GM18519 (cell line): ENCODE data around the gene ECSIT.
A peak's percentile ranks its signal among the peaks of the same experiment; 100 is the strongest.

Source experiments
- ATAC-seq: cut with Tn5 transposase; IDR thresholded peaks from one replicate; pipeline ENCODE4 v1.9.1; 2021; ENCODE audit warnings: mild to moderate bottlenecking, moderate library complexity; ENCODE audit not compliant: unreplicated experiment, low FRiP score

Gene ECSIT

DNA sequence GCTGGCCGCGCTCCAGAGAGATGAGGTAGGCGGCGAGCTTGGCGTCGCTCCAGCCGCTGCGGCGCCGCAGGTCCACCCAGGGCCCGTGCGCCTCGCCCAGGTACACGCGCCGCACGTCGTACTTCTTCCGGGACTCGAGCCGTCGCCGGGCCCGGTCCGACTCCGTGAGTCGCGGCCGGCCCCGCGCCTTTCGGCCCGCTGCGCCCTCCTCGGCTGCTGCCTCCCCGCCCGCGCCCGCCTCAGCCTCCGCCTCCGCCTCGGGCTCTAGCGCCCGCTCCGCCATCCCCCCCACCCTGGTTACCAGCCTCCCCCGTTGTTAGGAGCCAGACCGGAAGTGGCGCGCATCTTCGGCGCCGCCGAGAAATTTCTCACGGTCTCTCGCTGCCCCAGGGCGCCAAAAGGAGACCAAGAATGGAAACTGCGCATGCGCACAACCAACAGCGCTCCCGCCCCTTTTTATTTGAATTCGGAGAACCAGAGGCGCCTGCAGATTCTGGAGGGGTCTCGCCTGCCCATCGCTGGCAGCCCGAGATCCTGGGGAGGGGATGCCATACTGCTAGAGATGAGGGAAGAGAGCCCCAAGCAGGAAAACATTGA, 23.3 kb downstream of the ECSIT start, which contains the start of gene ZNF653:
ZNF653 (minus strand) TSS at position 336 of the 597 bp plus-strand sequence; CDS start at position 283, 53 bp downstream.
- ATAC-seq, result peak; percentile 27

- peak; percentile 72 for ATAC-seq
Observed at GRCh38 chr19:11505032-11505503, 23.9 kb downstream of the ECSIT start.

GRCh38 chr19:11504502-11505031, 24.4 kb downstream of the ECSIT start:
- no peak for ATAC-seq

DNA sequence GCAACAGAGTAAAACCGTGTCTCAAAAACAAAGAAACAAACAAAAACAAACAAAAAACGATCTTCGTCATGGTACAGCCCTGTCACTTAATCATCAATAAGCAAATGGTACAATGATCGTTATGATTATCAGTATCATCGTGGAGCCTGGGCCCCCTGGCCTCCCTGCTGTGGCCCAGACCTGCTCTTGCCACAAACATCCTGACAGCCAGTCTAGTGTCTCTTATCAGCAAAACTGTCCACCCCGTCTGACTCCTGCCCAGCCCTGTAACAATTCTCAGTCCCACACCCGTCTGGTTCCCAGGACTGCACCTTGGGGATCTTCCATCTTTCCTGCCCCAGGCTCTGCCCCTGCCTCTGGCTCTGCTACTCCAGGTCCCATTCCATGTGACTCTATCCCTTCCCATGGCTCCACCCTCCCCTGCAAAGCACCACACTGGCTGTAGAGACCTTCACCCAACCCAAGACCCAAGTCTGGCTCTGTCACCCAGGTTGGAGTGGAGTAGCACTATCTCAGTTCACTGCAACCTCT, 29.0 kb downstream of the ECSIT start:
- ATAC-seq, result no peak

GRCh38 chr19:11499220-11499726, 29.7 kb downstream of the ECSIT start:
- no peak for ATAC-seq

- ATAC-seq, result no peak
Observed at GRCh38 chr19:11496391-11497163, 32.4 kb downstream of the ECSIT start.

DNA sequence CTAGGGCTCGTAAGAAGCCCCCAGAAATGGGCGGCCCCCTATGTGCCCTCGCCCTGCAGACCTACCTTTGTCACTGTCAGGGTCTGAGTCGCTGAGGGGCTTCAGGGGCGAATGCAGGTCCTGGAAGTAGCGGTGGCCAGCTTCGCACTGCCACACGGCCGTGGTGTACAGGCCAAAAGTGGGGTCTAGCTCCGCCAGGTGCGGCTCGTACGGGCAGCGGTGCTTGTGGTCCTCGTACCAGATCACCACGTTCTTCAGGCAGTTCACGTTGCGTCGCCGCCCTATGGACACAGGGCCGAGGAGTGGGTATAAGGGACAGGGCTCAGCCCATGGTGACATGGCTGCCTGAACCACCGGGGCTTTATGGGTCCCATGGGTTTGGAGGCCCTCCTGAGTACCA, 33.0 kb downstream of the ECSIT start:
- ATAC-seq, result no peak

GRCh38 chr19:11495481-11495880, 33.5 kb downstream of the ECSIT start:
- ATAC-seq, result no peak

DNA sequence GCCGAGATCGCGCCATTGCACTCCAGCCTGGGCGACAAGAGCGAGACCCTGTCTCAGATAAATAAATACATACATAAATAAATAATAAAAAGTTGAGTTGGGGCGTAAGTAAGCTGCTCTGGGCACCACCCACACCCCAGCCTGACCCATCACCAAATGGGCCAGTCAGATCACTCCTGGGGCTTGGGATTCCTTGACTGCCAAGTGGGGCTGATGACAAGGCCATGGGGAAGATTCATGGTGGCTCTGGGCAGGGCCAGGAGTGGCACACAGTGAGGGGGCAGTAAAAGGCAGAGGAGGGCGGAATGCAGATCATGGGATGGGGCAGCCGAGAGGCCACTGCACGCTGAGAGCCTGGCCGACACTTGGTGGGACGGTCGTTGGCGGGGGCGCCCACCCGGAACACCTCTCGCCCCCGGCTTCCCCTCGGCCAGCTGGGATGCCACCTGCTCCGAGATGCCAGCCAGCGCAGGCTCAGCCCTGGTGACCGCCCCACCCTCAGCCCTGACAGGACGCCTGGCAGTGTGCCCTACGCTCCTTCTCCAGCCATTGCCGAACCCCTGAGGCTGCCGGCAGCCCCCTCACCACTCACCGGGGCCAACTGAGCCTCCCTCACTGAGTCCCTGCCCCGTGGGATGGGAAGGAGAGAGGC, 34.2 kb downstream of the ECSIT start:
- ATAC-seq, result no peak

- ATAC-seq, result no peak
Observed at GRCh38 chr19:11489378-11489777, 39.6 kb downstream of the ECSIT start.

GRCh38 chr19:11486661-11487503, 42.1 kb downstream of the ECSIT start:
- no peak for ATAC-seq

- ATAC-seq, result no peak
Observed at GRCh38 chr19:11485245-11485837, 43.6 kb downstream of the ECSIT start.

GRCh38 chr19:11483366-11484111, 45.4 kb downstream of the ECSIT start:
- ATAC-seq, result no peak

- peak; percentile 32 for ATAC-seq
Observed at GRCh38 chr19:11482384-11483050, 46.4 kb downstream of the ECSIT start.

GRCh38 chr19:11481534-11482383, 47.2 kb downstream of the ECSIT start:
- ATAC-seq, result peak; percentile 41

- ATAC-seq, result no peak
Observed at GRCh38 chr19:11480715-11481533, 48.0 kb downstream of the ECSIT start, which contains the start of gene ELAVL3. TSS of gene ELAVL3 (minus strand) at chr19:11481046. CDS start at chr19:11480608, 438 bp downstream.
